ENCODE data around the gene URB1. TPM values are rescaled to one million over a fixed set of nuclear protein-coding genes. Genes with fewer than 3 reads are reported as not detected.
"Not testable (repeated sequence)": the region's sequence is repeated elsewhere in the genome, so short reads cannot be mapped to it uniquely, and the experiment has no call there.

The URB1 gene
- polyA plus RNA-seq, 4 donors = 10.6 to 13.6 (median 10.9) TPM

DNA sequence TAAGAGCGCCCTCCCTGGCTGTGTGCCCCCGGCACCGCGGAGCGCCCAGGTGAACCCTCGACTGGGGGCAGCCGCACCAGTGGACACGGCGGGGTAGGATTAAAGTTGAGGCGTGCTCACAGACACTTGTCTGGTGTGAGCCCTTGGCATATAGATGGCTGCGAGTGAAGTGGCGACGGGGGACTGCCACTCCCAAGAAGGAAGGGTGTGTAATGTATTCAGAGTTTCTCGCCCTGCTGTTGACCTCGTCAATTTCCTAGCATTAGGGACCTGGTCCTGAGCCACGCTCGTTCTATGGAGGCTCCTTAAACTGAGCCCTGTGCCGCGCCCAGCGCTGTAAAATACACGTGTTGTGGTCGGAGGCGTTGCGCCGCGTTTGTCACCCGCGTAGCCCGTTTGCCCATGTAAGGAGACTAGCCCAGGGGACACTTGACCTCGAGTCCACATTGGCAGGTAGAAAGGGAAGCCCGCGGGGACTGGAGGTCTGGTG is 20.2 kb upstream of the URB1 start:
- peak in 1 of 4 donors; percentile 23 for DNase-seq (ENCODE audit: low read depth in 4 of 4, low spot score in 3 of 4)

DNA sequence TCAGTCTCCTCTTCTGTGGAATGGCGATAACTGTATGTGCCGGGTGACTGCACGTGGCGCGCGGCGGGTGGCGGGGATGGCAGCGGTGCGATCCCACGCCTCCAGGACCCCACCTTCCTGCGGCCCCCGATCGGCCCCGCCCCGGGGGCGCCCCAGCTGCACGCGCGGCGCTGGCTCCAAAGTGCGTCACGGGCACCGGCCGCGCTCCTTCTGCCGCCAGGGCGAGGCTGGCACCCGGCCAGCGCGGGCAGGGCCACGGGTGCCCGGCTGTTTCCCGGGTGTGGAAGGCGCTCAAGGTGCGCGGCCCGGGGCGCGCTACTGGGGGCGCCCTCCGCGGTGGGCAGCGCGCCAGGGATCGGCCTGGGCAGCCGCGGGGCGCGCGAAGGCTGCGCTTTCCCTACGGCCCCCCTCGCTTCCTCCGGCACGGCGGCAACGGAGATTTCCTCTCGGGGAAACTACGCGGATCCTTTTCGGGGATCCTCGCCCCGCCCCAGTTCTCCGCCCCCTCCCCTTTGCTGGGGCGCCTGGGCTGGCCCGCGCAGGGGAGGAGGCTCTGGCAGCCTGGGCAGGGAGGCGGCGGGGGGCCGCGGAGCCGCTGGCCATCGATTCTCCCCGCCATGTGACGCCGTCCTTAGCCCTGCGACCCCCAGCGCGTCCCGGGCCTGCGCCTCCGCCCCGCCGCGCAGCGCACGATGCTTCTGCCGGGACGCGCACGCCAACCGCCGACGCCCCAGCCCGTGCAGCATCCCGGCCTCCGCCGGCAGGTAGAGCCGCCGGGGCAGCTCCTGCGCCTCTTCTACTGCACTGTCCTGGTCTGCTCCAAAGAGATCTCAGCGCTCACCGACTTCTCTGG is 19.6 kb upstream of the URB1 start, which contains the start of gene EVA1C:
TSS of gene EVA1C (plus strand) at position 545 of the 853 bp plus-strand sequence. CDS start at position 693, 148 bp downstream.
- DNase-seq (ENCODE audit: low read depth in 4 of 4, low spot score in 3 of 4) = no peak

DNA sequence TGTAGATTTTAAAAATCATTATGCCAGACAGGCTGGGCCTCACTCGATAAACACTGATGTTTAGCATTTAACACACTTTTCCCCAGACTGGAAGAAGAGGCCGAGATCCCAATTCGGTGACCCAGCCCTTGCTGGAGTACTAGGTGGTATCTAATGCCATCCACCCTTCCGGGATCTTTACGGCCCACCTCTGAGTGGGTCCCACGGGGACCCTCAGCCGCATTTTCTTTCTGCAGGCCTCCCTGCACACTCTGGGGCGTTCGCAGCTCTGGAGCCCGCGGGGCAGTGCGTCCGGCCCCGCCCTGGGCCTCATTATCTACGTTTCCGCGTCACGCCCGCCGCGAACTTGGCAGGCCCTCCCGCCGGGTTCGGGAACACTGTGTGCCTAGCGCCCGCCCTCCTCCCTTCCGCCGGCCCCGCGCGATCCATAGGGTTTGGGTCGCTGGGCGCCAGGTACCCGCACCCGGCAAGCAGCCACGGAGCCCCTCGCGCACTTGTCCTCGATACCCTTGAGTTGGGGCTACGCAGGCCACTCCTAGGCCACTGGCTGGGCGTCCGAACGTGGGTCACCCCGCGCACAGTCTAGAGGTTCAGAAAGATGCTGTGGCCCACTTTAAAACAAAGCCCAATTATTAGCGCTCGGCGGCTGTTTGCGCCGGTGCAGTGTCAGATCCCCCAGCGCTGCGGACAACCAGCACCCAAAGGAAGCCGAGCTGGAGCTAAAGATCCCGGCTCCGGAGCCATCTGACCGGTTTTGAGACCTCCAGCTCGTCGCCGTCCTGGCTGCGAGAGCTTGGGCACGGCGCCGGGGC is 18.7 kb upstream of the URB1 start:
- DNase-seq (ENCODE audit: low read depth in 4 of 4, low spot score in 3 of 4) = no peak

- no peak for DNase-seq (ENCODE audit: low read depth in 4 of 4, low spot score in 3 of 4)
Measured at GRCh38 chr21:32410916-32411315, 18.1 kb upstream of the URB1 start.

- DNase-seq (ENCODE audit: low read depth in 4 of 4, low spot score in 3 of 4) = no peak
Measured at GRCh38 chr21:32410291-32410690, 17.5 kb upstream of the URB1 start.

DNA sequence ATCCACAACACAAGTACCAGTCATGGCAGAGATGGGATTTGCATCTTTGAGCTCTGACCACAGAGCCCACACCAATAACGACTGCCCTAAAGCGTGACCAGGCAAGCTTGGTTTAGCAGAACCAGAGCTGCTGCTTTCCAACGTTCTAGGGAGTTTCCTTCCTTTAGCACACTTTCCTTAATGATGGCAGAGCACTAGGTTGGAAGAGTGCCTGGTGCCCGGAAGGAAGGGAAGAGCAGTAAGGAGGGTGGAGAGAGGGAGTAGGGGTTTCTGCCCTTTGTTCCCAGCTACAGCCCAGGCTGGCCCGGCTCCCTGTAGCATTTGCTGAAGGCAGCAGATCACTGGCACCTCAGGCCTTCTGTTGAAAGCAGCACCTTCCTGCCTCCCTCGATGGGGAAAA is 13.6 kb upstream of the URB1 start:
- DNase-seq (ENCODE audit: low read depth in 4 of 4, low spot score in 3 of 4) = no peak

DNA sequence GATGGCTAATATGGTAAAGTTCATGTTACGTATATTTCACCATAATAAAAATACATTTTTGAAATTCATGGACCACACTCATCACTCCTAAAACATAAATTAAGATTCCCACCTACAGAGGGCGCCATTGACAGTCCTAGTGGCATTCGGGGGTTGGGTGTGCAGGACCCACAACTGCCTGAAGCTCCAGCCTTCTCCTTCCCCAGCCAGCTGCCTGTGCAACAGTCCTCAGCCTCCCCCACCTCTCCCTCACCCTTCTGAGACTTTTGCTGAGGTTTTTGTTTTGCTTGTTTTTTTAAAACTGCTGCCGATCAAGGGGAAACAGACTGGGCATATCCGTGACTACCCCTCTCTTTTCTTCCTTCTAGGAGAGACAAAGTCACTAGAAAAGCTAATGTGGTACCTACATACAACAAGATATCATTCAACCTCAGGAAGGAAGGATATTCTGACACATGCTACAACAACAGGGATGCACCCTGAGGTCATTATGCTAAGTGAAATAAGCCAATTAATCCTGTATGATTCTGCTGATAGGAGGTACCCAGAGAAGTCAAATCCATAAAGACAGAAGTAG is 10.5 kb upstream of the URB1 start:
- peak; percentile 61 to 66 (median 64) for DNase-seq (ENCODE audit: low read depth in 4 of 4, low spot score in 3 of 4)

- no peak for DNase-seq (ENCODE audit: low read depth in 4 of 4, low spot score in 3 of 4)
Measured at GRCh38 chr21:32393677-32394001, 827 bp upstream of the URB1 start.

DNA sequence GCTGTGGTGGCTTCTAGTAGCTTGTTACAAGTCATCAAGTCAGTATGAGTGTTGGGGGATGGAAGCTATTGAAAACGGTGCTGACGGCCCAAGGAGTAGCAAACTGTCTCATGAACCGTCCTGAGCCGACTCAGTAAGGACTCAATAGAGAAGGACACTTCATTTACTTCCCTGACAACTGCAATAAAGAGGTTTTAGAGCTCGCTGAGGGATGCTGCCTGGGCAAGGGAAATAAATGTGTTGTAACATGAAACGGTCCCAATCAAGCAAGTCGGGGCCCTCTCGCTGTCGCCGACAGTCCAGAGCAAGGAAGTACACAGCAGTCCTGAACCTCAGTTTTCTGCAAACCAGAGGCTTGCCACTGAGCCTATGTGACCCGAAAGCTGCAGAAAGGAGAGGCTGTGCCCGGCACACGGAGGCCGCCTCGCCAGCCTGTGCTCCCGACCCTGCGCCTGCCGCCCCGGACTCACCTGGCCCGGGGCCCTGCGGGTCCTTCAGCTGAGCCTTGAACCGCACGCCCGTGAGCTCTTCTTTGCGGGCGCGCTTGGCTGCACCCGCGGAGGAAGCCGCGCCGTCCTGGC is 423 bp downstream of the URB1 start:
- no peak for DNase-seq (ENCODE audit: low read depth in 4 of 4, low spot score in 3 of 4)

DNA sequence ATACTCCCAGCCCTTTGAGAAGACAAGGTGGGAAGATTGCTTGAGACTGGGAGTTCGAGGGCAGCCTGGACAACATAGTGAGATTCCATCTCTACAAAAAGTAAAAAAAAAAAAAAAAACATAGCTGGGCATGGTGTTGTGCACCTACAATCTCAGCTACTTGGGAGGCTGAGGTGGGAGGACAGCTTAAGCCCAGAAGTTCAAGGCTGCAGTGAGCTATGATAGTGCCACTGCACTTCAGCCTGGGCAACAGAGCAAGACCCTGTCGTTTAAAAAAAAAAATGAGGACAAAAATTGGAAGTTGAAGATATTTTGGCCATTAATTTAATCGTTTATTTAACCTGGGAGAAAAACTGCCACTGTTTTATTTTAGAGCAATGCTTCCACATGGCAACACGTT is 1.1 kb downstream of the URB1 start:
- DNase-seq (ENCODE audit: low read depth in 4 of 4, low spot score in 3 of 4) = no peak

- not testable (repeated sequence) for DNase-seq (ENCODE audit: low read depth in 4 of 4, low spot score in 3 of 4)
Measured at GRCh38 chr21:32390537-32391224, 2.1 kb downstream of the URB1 start.

DNA sequence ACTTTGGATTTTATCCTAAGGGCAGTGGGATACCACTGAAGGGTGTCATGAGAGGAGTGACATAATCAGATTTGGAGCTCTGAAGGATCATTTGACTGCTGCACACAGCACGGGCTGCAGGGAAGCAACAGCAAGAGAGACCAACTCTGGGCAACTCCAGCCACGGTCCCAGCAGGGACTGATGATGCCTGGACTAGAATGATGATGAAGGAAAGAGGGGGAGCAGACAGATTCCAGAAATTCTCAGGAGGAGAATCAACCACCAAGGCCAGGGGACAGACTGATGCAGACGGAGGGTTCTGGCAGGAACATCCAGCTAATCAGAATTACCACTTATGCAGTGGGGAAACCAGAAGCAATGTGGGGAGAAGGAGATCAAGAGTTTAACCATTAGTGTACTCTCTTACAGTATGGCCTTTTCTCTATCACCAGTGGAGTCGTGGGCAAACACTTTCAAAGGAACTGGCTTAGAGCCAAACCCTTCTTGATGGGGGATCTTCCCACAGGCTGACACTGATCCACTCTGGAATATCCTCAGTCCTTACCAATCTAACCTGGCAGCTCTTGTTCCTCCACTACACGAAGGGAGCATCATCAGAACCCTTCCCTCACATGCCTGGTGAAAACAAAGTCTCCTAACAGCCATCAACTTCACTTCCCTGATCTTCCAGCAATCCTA is 3.3 kb downstream of the URB1 start:
- no peak for DNase-seq (ENCODE audit: low read depth in 4 of 4, low spot score in 3 of 4)

DNA sequence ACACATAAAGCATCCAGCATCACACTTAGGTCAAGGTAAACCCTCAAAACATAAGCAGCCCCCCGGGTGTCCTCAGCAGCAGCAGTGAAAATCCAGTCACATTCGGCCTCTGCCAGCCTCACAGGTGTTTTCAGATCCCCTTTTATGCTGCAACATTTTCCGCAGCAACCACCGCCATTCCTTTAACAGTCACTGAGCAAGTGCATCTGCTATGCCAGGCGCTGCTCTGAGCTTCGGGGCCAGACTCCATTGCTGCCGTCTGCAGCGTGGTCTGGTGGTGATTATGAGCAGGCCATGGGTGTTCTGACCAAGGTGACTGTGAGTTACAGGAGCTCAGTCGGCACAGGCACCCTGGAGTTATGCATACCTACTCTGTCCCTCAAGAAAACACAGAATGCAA is 4.5 kb downstream of the URB1 start:
- no peak for DNase-seq (ENCODE audit: low read depth in 4 of 4, low spot score in 3 of 4)

DNA sequence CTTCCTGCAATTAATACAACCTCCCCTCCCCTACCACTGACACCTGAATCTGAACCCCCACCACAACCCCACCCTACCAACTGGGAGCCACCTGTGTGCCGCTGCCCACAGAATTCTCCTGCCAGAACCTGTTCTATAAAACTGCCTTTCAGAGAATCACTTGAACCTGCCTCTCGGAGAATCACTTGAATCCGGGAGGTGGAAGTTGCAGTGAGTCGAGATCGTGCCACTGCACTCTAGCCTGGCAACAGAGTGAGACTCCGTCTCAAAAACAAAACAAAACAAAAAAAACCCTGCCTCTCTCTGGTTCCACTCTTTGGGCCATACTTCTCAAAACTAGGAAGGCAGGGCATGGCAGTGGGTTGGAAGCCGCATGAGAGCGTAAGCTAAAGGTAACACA is 5.7 kb downstream of the URB1 start:
- no peak for DNase-seq (ENCODE audit: low read depth in 4 of 4, low spot score in 3 of 4)

DNA sequence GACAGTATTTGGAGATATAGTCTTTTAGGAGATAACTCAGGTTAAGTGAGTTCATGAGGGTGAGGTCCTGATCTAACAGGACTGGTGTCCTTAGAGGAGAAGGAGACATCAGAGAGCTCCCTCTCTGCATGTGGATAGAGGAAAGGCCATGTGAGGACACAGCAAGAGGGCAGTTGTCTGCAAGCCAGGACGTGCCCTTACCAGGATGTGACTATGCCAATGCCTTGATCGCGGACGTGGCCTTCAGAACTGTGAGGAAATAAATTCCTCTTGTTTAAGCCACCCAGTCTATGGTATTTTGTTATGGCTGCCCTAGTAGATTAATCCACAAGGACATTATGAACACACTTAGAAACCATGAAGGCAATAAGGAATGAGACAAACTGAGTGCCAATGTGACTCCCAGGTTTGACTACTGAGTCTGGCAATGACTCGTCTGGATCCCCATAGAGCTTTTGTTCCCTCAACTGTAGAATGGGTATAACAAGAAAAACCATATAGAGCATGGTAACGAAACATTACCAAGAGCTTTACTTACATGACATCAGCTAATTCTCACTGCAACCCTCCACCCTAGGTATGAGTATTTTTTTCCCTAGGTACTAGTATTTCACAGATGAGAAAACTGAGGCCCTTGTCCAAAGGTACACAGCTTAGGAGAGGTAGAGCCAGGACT is 6.5 kb downstream of the URB1 start:
- DNase-seq (ENCODE audit: low read depth in 4 of 4, low spot score in 3 of 4) = no peak

DNA sequence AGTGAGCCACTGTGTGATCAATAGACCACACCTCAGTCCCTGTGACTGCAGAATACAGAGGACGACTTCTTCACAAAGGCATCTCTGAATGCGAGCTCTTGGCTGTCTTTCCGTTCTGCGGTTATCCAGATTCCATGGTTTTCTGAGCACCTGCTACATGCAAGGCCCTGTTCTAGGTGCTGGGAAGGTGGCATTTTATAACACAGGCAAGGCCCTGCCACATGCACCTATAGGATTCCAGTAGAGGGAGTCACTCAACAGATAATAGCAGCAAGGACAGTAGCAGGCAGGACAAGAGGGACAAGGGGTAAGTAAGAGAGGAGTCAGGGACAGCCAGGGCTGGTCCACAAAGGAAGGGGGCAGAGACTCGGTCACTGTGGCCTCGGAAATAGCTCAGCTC is 9.0 kb downstream of the URB1 start:
- no peak for DNase-seq (ENCODE audit: low read depth in 4 of 4, low spot score in 3 of 4)

DNA sequence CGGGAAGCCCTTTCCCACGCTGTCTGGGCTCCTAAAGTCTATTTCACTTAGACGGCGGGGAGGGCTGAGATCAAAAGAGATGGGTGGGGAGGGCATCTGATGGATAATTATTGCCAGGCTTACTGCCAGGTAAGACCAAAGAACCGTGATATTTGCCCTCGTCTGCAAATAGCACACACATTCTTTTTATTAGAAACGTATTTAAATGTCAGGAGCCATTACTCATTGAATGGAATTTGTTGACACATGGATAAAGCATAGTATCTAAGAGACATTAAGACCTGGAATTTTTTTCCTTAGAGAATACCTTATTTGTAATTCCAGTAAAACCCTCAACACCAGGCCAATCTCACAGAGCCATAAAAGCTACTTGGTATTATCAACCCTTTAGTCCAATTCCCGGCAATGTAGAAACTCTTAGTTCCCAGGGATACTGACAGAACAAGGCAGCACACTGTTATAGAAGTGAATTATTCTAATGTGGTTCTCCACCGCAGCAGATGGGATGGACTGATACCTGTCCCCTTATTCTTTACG is 10.6 kb downstream of the URB1 start:
- no peak for DNase-seq (ENCODE audit: low read depth in 4 of 4, low spot score in 3 of 4)

DNA sequence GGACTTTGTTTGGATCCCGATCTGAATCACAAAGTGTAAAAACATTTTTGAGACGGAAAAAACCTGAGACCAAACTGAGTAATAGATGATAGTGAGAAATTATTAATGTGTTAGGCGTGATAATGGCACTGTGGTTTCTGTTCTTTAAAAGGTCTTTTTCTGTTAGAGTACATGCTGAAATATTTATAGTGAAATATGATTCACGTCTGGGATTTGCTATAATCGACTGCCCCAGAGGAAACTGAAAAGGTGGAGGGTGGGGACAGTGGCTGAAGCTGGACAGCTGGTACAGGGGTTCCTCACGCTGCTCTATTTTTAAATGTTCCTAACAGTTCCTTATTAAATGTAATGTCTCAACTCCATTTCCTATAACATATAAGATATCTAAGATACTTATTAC is 11.2 kb downstream of the URB1 start:
- no peak for DNase-seq (ENCODE audit: low read depth in 4 of 4, low spot score in 3 of 4)

GRCh38 chr21:32380940-32381339 is 11.9 kb downstream of the URB1 start:
- no peak for DNase-seq (ENCODE audit: low read depth in 4 of 4, low spot score in 3 of 4)
